HG03571 (cell line): Measurements from ENCODE around the gene VWA3B.

Experiments
- ATAC-seq: cut with Tn5 transposase; IDR thresholded peaks from one replicate; pipeline ENCODE4 v1.9.1; 2021; ENCODE audit not compliant: unreplicated experiment

VWA3B gene

DNA sequence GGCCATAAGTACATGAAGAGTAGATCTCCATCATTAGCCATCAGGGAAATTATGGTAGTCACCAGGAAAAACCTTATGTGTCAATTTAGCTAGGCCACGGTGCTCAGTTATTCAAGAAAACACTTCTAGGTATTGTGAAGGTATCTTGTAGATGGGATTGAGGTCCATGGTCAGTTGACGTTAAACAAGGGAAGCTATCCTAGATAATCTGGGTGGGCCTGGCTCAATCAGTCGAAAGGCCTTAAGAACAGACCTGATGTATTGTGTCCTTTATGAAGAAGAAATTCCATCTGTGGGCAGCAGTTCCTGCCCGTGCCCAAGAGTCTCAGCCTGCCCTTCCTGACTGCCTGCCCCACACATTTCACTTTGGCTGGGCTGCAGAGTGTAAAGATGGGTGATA, 242.6 kb downstream of the VWA3B start:
- no peak for ATAC-seq

DNA sequence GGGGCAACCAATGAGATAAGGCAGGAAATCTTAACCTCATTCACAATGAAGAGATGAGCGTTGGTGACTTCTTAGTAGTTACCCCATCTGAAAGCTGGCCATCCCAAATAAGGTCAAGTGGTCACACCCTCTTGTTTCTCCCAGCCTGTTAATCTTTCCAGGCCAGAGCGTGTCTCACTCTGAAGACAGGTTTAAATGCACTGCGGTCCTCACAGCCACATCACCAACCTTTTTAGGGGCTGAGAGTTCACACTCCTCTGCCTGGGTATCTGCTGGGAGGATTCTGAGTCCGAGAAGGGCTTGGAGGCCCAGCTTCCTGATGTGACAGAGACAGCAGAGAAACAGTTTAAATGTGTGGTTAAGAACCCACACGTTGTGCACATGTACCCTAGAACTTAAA, 246.0 kb downstream of the VWA3B start:
- no peak for ATAC-seq

DNA sequence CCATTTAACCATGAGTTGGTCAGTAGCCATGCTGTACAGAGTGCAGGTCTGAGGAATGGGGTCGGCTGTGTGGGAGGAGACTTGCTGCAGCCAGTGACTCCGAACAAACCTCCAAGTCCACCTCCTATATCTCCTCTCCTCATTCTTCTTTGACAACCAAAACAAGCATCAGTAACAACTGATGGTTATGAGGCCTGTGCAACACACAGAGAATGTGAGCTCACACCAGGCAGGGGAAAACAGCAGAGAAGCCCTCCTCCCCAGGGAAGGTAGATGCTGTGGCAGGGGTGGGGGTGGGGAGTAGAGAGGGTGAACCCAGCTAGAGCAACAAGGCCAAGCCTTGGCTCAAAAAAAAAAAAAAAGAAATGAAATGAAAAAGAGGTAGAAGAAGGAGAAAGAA, 247.0 kb downstream of the VWA3B start:
- ATAC-seq = no peak

DNA sequence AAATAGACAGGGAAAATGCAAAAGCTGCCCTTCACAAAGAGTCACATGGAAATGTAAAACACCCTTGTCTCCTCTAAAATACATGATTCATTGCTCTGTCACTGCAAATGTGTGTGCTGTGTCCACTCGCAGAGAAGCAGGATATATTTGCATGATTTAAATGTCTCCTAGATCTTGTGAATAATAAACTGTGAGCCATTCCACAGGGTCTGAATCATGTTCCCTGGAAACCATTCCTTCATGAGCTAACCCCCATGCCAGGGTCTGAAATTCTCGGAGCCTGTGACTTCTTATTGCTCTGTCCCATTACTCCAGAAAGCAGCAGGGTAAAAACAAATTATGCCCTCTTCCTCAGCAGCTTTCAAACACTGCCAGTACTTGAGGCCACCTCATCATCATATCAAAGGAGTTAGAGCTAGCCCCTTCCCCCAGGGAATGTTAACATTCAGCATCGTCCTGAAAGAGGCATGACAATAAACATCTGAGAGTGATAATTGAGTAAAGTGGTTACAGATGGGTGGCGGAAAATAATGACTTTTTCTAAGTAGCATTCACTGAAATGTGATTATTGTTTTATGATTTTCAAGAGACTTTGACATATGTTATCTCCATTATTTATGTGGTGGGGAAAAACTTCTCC, 247.6 kb downstream of the VWA3B start:
- ATAC-seq = no peak

DNA sequence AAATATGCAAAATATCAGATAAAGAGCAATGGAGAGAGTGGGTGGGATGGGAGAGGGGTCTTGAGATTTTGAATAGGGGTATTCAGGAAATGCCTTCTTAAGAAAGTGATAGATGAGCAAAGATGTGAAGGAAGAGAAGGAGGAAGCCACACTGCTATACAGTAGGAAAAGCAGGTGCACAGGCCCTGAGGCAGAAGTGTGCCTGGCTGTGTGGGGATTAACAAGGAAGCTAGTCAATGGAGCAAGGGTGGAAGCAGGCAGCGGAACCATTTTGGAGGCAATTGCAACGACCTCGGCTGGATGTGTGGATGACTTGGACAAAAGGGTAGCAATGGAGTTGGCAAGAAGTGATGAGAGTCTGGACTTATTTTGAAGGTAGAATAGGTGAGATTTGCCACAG, 248.3 kb downstream of the VWA3B start:
- ATAC-seq = no peak

DNA sequence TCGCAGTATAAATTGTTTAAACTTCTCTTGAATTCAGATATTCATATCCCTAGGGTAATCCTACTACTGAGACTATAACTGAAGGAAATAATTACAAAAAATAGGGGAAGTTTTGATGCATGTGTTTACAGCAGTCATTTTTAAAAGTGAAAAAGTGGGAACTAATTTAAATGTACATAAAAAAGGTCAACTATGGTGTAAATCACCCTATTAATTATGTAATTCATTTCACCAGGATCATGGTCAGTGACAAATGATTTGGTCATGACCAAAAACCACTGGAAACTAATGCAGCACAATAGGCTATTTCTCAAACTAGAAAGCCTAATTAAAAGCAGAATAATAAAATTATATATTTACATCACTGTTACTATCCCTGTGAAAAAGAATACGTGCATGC, 254.3 kb downstream of the VWA3B start:
- ATAC-seq = no peak

DNA sequence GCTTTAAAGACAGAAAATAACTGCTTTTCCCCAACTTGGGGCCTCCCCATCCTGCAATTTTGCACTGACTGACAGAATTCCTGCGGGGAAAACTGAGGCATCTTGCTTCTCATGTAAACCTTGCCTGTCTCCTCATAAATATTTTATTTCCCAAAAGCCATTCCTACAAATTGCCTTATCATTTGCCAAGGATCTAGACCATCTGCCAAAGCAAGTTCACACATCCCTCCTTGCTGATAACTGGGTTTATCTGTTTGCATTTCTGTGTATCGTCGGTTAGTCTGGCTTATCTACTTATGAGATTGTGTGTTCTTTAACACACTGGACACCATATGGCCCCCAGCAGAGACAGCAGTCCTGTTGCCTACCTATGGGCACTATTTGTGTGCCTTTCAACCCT, 256.3 kb downstream of the VWA3B start:
- no peak for ATAC-seq

DNA sequence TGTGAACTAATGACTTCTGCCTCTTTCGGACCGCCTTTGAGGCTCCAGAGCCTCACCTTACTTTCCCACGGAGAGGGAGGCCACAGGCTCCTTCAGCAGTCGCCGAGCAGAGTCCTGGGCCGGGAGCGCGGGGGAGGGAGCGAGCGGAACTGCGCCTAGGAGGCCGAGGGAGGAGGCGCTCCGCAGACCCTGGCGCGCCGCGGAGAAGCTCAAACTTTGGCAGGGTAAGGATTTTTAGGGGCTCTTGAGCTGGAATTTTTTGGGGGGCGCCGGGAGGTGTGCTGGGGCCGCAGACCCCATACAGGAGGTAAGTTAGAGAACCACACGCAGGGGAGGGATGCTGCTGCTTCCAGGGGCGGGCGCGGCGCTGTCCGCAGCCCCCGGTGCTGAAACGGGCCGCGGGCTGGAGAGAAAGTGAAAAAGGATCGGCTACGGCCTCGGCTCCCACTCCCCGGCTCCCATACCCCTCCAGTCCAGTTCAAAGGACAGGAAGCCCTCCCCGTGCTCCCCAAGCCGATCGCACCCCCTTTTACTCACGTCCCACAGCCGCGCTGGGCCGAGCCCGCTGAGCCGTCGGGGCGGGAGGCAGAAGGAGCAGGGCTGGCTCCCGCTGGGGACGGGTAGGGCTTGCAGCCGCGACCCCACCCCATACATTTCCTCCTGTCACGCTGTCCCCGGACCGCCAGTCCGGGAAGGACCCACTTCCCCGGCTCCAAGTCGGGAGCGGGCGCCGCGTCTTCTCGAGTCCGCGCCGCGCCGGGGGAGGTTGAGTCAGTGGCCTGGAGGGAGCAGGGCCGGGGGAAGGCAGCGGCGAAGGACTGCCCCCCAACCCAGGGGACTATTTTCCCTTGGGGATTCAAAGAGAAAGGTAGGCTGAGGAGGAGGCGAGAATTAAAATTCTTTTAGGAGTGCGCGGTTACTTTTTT, 259.6 kb downstream of the VWA3B start, which contains the start of gene CNGA3:
TSS of gene CNGA3 (plus strand) at position 146 of the 926 bp plus-strand sequence. CDS start 23,520 bp downstream, outside the sequence.
- no peak for ATAC-seq

DNA sequence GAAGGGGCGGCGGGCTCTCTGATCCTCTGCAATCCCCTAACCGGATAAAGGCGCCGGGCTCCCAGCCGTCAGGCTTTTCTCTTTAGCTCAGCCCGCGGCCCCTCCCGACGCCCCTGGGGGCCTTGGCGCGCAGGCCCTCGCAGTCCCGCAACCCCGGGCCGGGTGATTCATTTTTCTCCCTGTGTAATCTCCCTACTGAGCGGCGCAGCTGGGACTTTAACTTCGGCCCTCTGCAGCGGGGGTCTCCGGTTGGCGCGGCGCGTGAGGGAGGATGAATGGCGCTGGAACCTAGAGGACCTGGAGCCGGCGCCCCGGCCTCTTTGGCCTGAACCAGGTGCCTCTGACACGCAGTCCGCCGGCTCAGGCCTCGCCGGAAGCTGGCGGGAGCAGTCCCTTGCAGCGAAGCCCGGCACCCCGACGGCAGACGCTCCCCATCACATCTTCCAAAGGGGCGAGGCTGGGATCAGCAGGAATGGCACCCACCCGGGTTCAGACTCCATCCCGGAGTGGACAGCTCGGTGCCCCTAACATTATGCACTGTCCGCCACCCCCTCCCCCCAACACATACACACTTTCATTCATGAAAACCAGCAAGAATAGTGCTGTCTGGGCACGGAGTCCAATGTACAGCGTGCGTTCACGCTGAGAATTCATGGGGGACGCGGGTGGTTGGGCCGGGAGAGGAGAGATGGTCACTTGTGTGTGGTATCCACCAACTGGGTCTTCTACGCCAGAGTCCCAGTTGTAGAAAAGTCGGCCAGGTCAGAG, 260.5 kb downstream of the VWA3B start:
- ATAC-seq = no peak

DNA sequence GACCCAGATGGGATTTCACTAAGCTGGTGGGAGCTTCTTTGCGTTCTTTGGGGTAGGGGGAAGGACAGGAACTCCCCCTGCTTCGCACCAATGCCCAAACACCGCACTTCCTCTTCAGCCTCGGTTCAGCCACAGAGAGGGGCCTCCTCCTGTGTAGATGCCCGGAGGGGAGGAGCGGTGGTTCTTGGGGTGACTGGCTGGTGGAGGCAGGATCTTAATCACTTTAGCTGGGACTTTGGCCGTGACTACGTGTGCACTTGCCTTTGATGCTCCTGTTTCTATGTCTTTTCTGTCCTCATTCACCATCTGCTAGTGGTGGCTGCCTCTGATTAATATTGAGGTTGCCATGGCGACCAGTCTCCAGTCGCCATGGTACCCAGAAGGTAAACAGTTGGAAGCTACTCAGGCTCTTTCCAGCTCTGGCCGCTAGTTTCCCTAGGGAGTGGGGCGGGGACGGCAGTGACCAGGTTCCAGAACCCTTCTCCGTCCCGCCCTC, 261.1 kb downstream of the VWA3B start:
- no peak for ATAC-seq

DNA sequence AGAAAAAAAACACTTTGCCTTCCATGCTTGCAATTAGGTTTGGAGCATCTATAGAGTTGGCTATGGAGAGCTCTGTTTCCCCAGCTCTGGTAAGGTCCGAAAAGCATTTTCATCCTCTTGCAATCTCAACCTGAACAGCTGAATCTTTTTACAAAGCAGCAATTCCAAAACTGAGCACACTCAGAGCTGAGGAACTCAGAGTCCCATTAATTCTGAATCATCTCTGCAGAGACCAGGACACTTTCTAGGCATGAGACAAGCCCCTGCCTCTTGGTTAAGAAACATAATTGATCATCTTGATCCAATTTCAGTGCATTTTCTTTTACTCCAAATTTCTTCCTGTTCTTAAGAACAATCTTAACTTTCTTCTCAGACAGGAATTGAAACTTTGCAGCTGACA, 263.4 kb downstream of the VWA3B start:
- no peak for ATAC-seq

DNA sequence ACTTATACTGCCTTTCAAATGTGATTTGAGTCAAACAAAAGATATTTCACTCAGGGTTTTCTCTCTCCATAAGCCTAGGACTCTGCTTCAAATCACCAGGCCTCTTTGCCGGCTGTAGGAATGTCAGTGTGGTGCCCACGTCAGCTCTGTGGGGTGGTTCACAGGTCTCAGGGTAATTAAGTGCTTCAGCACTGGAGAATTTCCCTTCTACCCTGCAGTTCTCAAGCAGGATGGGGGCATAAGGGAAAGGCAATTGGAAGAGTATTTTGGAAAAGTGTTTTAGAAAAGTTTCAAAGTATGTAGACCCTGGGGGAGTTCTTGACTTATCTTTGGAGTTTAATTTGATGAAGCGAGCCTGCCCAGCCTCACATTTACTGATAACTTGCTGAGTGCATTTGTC, 268.9 kb downstream of the VWA3B start:
- ATAC-seq = no peak

DNA sequence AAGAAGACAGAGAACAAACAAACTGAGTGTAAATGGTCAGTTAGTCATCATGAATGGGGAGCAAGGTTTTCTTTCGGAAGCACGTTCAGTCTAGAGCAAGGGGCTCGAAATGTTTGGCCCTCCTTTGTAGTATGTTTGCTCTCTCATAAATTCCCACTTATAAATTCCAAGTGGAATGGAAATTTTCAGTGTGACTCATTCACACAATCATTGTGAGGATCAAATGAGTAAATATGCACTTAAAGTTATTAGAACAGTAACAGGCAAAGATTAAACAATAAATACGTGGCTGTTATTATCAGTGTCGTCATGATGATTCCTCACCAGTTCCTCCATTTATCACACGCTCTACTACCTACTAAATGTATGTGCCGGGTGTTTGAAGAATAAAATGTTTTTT, 269.8 kb downstream of the VWA3B start:
- no peak for ATAC-seq

DNA sequence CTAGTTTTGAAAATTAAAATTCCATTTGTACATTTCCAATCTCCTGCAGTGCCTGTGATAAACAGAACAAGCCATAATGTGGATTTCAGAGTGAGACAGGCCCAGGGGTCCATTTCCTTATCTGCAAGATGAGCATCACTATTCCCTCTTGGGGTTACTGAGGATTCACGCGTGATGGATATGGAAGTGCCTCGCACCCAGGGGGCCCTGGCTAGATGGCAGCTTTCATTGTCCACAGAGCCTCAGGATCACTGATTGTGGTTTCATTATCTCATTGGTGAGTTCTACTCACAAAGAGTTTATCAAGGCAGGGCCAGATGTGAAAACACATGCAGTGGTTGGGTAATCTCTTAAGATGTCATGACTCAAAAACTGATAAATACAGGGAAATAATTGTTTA, 270.9 kb downstream of the VWA3B start:
- ATAC-seq = no peak

DNA sequence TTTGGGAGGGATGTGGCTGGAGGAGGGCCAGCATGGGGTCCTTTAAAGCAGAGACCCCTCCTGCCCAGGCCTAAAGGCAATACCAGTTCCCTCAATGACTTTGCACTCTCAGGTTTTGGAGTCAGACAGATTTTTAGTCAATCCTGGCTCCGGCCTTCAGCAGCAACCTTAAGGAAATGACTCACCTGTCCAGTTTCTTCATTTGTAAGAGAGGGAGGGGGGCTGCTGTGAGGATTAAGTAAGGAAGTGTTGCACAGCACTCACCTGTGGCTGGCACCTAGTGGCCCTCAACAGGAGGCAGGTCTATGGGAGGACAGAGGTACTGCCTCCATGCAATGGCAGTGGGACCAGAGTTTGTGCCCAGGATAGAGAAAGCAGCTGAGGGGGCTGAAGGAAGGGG, 273.0 kb downstream of the VWA3B start:
- ATAC-seq = no peak
